ENCODE results near the gene DNAJB12.

DNA sequence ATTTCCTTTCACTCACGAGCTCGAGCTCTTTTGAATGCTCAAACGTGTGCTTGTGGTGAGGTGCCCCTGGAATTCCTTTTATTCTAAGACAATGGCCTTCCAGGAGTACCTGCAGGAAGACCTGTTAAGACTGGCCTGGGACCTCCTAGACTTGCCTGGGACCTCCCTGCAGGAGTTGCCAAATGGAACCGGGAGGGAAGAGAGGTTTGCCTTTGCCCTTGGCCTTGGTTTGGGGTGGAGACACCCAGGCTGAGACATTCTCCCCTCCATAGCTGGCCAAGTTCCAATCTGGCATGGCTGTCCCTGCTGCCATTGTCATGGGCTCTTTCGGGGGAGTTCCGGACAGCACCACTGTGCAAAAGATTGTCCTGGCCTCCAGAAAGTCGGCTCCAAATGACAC lies 39.7 kb downstream of the DNAJB12 start:
- TF ChIP-seq GATAD2B (conservative IDR thresholded peaks at IDR 0.05; ENCODE audit: low read depth) (no peak), POLR2A (IDR thresholded peaks at IDR 0.05; ENCODE audit: low read depth, low read length) (no peak), TCF7 (IDR thresholded peaks at IDR 0.05; ENCODE audit: borderline replicate concordance) (no peak)
- TF ChIP-seq, protein P1, sequence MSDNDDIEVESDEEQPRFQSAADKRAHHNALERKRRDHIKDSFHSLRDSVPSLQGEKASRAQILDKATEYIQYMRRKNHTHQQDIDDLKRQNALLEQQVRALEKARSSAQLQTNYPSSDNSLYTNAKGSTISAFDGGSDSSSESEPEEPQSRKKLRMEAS (IDR thresholded peaks at IDR 0.05; ENCODE audit: low read depth, low read length) = no peak

Measured in GM12878 (cell line).